Measurements from ENCODE around the gene MOXD1. TPM values are rescaled to one million over a fixed set of nuclear protein-coding genes. Genes with fewer than 3 reads are reported as not detected.
"Not testable (repeated sequence)": the region's sequence is repeated elsewhere in the genome, so short reads cannot be mapped to it uniquely, and the experiment has no call there.

Gene MOXD1
- total and polyA plus RNA-seq, 2 experiments from 2014 or later, result 9.0 to 16.8 TPM

GRCh38 chr6:132359886-132360285 lies 41.4 kb downstream of the MOXD1 start:
- no peaks in the 10 kb centered on the region for H3K4me1 ChIP-seq (ENCODE audit: insufficient read depth)
- no peak overlapping the region for H3K4me3 ChIP-seq
- no peak overlapping the region for H2AFZ ChIP-seq
- H3K79me2 ChIP-seq, result no peaks in the 10 kb centered on the region
- H4K20me1 ChIP-seq (ENCODE audit: insufficient read depth, poor library complexity, severe bottlenecking), result no peaks in the 10 kb centered on the region
- no peaks in the 10 kb centered on the region for H3K9me2 ChIP-seq (replicated peaks; ENCODE audit: insufficient read depth)
- no peaks in the 10 kb centered on the region for H3K36me3 ChIP-seq (replicated peaks; ENCODE audit: insufficient read depth, low read depth)
- no peak for DNase-seq (ENCODE audit: low spot score)
- TF ChIP-seq EZH2 (IDR thresholded peaks at IDR 0.05; ENCODE audit: borderline replicate concordance), result no peak
- TF ChIP-seq EZH2phosphoT487 (IDR thresholded peaks at IDR 0.05; ENCODE audit: low read depth, severe bottlenecking, unreplicated experiment), result no peak
- TF ChIP-seq CTCF (IDR thresholded peaks at IDR 0.05; ENCODE audit: poor library complexity), result no peak
- H3K9me3 ChIP-seq (ENCODE audit: low read depth), result no peaks in the 10 kb centered on the region
- no peak overlapping the region for H3K4me2 ChIP-seq
- 79% methylated on average over 2 of the region's 2 CpGs for WGBS (ENCODE audit: low lambda C conversion rate, missing lambda C conversion rate)
- H3K27ac ChIP-seq, result no peak overlapping the region
- no peaks in the 10 kb centered on the region for H3K27me3 ChIP-seq

- Histone ChIP-seq H3K4me1 (ENCODE audit: insufficient read depth) (no peaks in the 10 kb centered on the region), H3K36me3 (replicated peaks; ENCODE audit: insufficient read depth, low read depth) (no peaks in the 10 kb centered on the region), H4K20me1 (ENCODE audit: insufficient read depth, poor library complexity, severe bottlenecking) (no peaks in the 10 kb centered on the region), H3K27ac (peak overlapping the region; percentile 57), H3K9me3 (ENCODE audit: low read depth) (no peaks in the 10 kb centered on the region), H3K27me3 (no peaks in the 10 kb centered on the region), H3K79me2 (no peaks in the 10 kb centered on the region), H2AFZ (no peak overlapping the region), H3K4me2 (peak overlapping the region; percentile 5), H3K9me2 (replicated peaks; ENCODE audit: insufficient read depth) (no peaks in the 10 kb centered on the region), H3K4me3 (no peak overlapping the region)
- DNase-seq (ENCODE audit: low spot score), result no peak
- no peak for TF ChIP-seq EZH2phosphoT487 (IDR thresholded peaks at IDR 0.05; ENCODE audit: low read depth, severe bottlenecking, unreplicated experiment)
- no peak for TF ChIP-seq CTCF (IDR thresholded peaks at IDR 0.05; ENCODE audit: poor library complexity)
- no peak for TF ChIP-seq EZH2 (IDR thresholded peaks at IDR 0.05; ENCODE audit: borderline replicate concordance)
Measured at GRCh38 chr6:132357120-132357519, 44.2 kb downstream of the MOXD1 start.

GRCh38 chr6:132354517-132355167 lies 46.6 kb downstream of the MOXD1 start:
- Histone ChIP-seq H3K4me3 (no peak overlapping the region), H2AFZ (no peak overlapping the region), H4K20me1 (ENCODE audit: insufficient read depth, poor library complexity, severe bottlenecking) (no peaks in the 10 kb centered on the region), H3K9me3 (ENCODE audit: low read depth) (no peaks in the 10 kb centered on the region), H3K36me3 (replicated peaks; ENCODE audit: insufficient read depth, low read depth) (no peaks in the 10 kb centered on the region), H3K27me3 (no peaks in the 10 kb centered on the region), H3K27ac (no peak overlapping the region), H3K4me2 (no peak overlapping the region), H3K4me1 (ENCODE audit: insufficient read depth) (no peaks in the 10 kb centered on the region), H3K79me2 (no peaks in the 10 kb centered on the region), H3K9me2 (replicated peaks; ENCODE audit: insufficient read depth) (no peaks in the 10 kb centered on the region)
- whole genome bisulfite sequencing (ENCODE audit: low lambda C conversion rate, missing lambda C conversion rate), result 81% methylated on average over 7 of the region's 7 CpGs
- no peak for TF ChIP-seq EZH2 (IDR thresholded peaks at IDR 0.05; ENCODE audit: borderline replicate concordance)
- no peak for TF ChIP-seq EZH2phosphoT487 (IDR thresholded peaks at IDR 0.05; ENCODE audit: low read depth, severe bottlenecking, unreplicated experiment)
- TF ChIP-seq CTCF (IDR thresholded peaks at IDR 0.05; ENCODE audit: poor library complexity), result no peak
- DNase-seq (ENCODE audit: low spot score), result no peak

DNA sequence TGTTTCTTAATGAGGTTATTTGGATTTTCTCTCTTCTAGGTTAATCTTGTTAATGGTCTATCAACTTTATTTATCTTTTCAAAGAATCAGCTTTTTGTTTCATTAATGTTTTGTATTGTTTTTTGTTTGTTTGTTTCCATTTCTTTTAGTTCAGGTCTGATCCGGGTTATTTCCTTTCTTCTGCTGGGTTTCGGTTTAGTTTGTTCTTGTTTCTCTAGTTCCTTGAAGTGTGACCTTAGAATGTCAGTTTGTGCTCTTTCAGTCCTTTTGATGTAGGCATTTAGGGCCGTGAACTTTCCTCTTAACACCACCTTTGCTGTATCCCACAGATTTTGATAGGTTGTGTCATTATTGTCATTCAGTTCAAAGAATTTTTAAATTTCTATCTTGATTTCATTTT lies 49.3 kb downstream of the MOXD1 start:
- H3K79me2 ChIP-seq; H3K27ac ChIP-seq; DNase-seq (ENCODE audit: low spot score); H3K9me2 ChIP-seq (replicated peaks; ENCODE audit: insufficient read depth); H3K4me1 ChIP-seq (ENCODE audit: insufficient read depth); H3K4me2 ChIP-seq; H3K4me3 ChIP-seq; H3K9me3 ChIP-seq (ENCODE audit: low read depth); H3K27me3 ChIP-seq; H3K36me3 ChIP-seq (replicated peaks; ENCODE audit: insufficient read depth, low read depth); H2AFZ ChIP-seq; H4K20me1 ChIP-seq (ENCODE audit: insufficient read depth, poor library complexity, severe bottlenecking): not testable (repeated sequence)
- WGBS (ENCODE audit: low lambda C conversion rate, missing lambda C conversion rate), result 89% methylated on average over 3 of the region's 3 CpGs

Measured in hepatocyte (in vitro differentiated cells).